Lower leg skin (tissue), 4 donors: ENCODE measurements around the gene PSMC3IP. TPM values are rescaled to one million over a fixed set of nuclear protein-coding genes. Genes with fewer than 3 reads are reported as not detected.
"Not testable (repeated sequence)": the region's sequence is repeated elsewhere in the genome, so short reads cannot be mapped to it uniquely, and the experiment has no call there.

Experiments used
- DNase-seq, 2 donors: peaks; one replicate each; pipeline ENCODE4 v3.0.0-alpha.2; 2019; ENCODE audit warnings: low spot score in 2 of 2
- H3K4me3 ChIP-seq: fragments of 200-600 bp; sonication (generic); 2 replicates; pipeline ENCODE4 v1.5.1; 2017; ENCODE audit warnings: mild to moderate bottlenecking, low read depth; ENCODE audit not compliant: poor library complexity, severe bottlenecking
- POLR2A ChIP-seq, 2 donors: fragments of 450-650 bp; IDR thresholded peaks; one replicate each; pipeline ENCODE4 v1.6.1; 2016 to 2017; ENCODE audit warnings: antibody characterized with exemption in 2 of 2, mild to moderate bottlenecking in 1 of 2, moderate library complexity in 1 of 2
- WGBS, 2 donors: methylation state at CpG; one replicate each; pipeline ENCODE4 v1.1.5; 2018; 5-methylcytosine and 5-hydroxymethylcytosine counted together
- intact Hi-C: fragments of 100-400 bp; cut with DNase I; formaldehyde crosslinking; loops from one replicate; pipeline ENCODE4 v1.15.0; 2023; ENCODE audit warnings: low total_unique reads
- total RNA-seq, 4 donors: library from RNA; depleted of rRNA; stranded (reverse); fragments of >200 nt; gene quantifications; one replicate each; pipeline ENCODE4 v1.1.0, GENCODE V29; 2016
- TF ChIP-seq, protein P1 (sequence below), 3 donors: fragments of 450-650 bp; IDR thresholded peaks; one replicate each; pipeline ENCODE4 v1.5.1; 2016; ENCODE audit warnings: antibody characterized with exemption in 3 of 3, mild to moderate bottlenecking in 3 of 3, moderate library complexity in 2 of 3

The PSMC3IP gene
- total RNA-seq, 4 donors from 2014 or later, result 0.67 to 3.6 (median 1.8) TPM

DNA sequence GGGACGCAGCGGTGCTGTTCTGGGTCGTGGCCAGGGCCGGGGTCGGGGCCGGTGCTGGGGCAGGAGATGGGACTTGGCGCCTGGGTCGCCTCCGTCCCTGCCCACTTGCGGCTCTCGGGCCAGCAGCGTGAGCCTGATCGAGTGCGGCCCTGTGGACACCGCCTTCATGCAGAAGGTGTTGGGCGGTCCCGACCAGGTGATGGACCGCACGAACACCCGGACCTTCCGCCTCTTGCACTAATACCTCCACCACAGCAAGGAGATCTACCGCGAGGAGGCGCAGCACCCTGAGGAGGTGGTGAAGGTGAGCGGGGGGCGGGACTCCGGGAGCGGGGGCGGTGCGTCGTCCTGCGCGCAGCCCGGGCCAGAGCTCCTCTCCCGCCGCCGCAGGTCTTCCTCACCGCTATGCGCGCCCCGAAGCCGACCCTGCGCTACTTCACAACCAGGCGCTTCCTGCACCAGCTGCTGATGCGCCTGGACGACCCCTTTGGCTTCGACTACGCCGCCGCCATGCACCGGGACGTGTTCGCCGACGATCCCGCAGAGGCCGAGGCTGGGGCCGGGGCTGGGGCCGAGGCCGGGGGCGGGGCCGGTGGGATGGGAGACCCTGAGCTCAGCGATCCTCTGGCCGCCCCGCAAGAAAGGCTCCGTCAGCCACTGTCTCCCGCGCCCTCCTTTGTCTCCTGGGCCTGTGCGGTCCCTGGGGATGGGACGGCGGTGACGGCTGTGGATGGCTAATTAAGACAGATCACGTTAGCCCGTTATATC lies 29.3 kb downstream of the PSMC3IP start:
- no peak for TF ChIP-seq POLR2A (IDR thresholded peaks at IDR 0.05)
- TF ChIP-seq, protein P1, sequence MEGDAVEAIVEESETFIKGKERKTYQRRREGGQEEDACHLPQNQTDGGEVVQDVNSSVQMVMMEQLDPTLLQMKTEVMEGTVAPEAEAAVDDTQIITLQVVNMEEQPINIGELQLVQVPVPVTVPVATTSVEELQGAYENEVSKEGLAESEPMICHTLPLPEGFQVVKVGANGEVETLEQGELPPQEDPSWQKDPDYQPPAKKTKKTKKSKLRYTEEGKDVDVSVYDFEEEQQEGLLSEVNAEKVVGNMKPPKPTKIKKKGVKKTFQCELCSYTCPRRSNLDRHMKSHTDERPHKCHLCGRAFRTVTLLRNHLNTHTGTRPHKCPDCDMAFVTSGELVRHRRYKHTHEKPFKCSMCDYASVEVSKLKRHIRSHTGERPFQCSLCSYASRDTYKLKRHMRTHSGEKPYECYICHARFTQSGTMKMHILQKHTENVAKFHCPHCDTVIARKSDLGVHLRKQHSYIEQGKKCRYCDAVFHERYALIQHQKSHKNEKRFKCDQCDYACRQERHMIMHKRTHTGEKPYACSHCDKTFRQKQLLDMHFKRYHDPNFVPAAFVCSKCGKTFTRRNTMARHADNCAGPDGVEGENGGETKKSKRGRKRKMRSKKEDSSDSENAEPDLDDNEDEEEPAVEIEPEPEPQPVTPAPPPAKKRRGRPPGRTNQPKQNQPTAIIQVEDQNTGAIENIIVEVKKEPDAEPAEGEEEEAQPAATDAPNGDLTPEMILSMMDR (IDR thresholded peaks at IDR 0.05), result no peak
- WGBS, 2 donors, result 37 to 42% methylated on average over 40 to 44 of the region's 74 CpGs
- no peak overlapping the region for H3K4me3 ChIP-seq
- no peak for DNase-seq
- intact Hi-C loops, result no loop called here

DNA sequence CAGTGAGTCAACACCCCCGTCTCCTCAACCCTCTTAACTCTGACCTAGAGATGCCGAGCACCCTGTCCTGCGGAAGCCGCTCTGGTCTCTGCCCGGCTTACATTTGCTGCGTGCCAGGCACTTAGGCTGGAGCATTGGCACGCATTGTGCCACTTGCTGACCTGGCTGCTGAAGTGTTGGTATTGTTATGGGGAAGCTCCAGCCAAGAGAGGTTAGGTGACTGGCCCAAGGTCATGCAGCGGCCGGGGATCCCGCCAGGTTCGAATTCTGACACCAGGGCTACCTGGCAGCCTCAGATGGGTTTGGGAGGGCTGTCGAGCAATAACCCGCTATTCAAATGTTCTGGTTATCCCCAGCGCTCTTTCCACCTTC lies 29.8 kb downstream of the PSMC3IP start:
- DNase-seq, result no peak
- H3K4me3 ChIP-seq, result no peak overlapping the region
- intact Hi-C loops, result no loop called here
- 83 to 86% methylated on average over 14 of the region's 14 CpGs for WGBS, 2 donors
- TF ChIP-seq, protein P1 (IDR thresholded peaks at IDR 0.05), result no peak
- no peak for TF ChIP-seq POLR2A (IDR thresholded peaks at IDR 0.05)

DNA sequence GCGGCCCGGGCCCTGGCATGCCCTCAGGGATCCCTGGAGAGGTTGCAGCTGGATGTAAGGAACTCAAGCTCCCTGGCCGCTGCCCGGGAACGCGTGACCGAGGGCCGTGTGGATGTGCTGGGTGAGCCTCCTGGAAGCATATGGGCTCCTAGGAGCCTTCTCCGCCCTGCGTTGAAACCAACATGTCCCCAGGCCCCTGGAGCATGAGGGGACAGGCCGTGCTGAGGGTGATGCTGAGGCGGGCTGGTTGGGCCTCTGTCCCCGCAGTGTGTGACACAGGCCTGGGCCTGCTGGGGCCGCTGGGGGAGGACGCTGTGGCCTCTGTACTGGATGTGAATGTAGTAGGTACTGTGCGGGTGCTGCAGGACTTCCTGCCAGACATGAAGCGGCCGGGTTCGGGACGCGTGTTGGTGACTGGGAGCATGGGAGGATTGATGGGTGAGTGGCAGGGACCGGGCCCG lies 30.5 kb downstream of the PSMC3IP start:
- intact Hi-C loops, result no loop called here
- DNase-seq, result no peak
- no peak overlapping the region for H3K4me3 ChIP-seq
- WGBS, 2 donors, result 61 to 70% methylated on average over 18 to 23 of the region's 23 CpGs
- TF ChIP-seq POLR2A (IDR thresholded peaks at IDR 0.05), result no peak
- TF ChIP-seq, protein P1 (IDR thresholded peaks at IDR 0.05), result no peak

DNA sequence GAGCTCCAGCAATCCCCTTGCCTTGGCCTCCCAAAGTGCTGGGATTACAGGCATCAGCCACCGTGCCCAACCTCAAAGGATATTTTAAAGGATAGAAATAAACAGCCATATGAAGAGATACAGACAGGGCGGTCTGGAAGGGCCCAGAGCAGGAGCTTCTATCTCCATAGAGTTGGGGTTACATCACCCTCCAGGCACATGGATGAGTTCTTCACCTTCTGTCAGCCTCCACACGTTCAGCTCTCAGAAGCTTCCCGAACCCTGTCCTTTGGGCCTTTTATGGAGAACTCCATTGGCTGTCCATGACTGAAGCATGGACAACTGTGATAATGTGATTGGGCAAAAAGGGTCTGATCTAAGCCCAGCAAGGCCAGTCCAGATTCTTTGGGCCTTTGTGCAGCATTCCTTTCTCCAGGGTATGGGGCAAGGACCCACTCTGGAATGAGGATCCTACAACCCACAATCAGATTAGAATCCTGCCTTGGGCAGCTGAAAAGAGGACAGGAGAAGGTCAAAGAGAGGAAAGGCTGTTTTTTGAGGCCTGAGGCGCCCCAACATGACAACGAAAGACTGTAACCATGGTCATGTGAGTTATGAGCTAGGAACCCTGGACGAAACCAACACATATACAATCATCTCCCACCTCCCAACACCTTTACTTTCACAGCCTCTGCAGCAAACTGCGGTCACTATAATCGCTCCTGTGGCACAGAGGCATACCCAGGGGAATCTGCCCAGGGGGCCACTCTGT lies 31.6 kb downstream of the PSMC3IP start:
- intact Hi-C loops, DNase-seq, H3K4me3 ChIP-seq: not testable (repeated sequence)
- WGBS, 2 donors, result 86 to 89% methylated on average over 9 of the region's 9 CpGs

DNA sequence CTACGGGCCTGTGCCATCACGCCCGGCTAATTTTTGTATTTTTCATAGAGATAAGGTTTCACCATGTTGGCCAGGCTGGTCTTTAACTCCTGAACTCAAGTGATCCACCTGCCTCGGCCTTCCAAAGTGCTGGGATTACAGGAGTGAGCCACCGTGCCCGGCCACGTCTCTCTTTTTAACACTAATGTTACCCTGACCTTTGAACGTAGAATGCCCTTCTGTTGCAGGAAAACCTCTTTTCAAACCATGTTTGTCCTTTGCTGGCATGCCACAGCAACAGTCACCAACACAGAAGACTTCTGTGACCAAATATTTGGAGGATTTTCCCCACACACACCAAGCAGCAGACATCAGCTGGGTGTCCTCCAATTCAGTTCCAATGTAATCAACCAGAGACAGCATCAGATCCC lies 32.6 kb downstream of the PSMC3IP start:
- TF ChIP-seq POLR2A (IDR thresholded peaks at IDR 0.05), result no peak
- TF ChIP-seq, protein P1 (IDR thresholded peaks at IDR 0.05), result no peak

More for the DNA sequence above, 32.6 kb downstream of the PSMC3IP start:
- 81 to 82% methylated on average over 8 of the region's 8 CpGs for WGBS, 2 donors
- no peak overlapping the region for H3K4me3 ChIP-seq
- no peak for DNase-seq
- intact Hi-C loops, result no loop called here
